GM23338 (cell line): ENCODE data around the gene SIDT1. TPM values are rescaled to one million over a fixed set of nuclear protein-coding genes. Genes with fewer than 3 reads are reported as not detected.

Experiments used
- ATAC-seq: fragments of 200-7000 bp; cut with Tn5 transposase; 3 replicates; pipeline ENCODE4 v1.9.1; 2020
- DNase-seq: peaks from one replicate; pipeline ENCODE4 v3.0.0-alpha.2; 2015; ENCODE audit warnings: low spot score
- H2AFZ ChIP-seq: fragments of 200-600 bp; sonication (generic); 2 replicates; pipeline ENCODE4 v1.8.0; 2016; ENCODE audit warnings: antibody characterized with exemption, mild to moderate bottlenecking, moderate library complexity
- H3F3A ChIP-seq: fragments of 200-600 bp; sonication (generic); replicated peaks from 2 replicates; pipeline ENCODE4 v1.8.0; 2017; ENCODE audit warnings: antibody characterized with exemption, mixed run types, low read depth
- H3K27ac ChIP-seq: fragments of 200-600 bp; sonication (generic); 2 replicates; pipeline ENCODE4 v1.6.1; 2016; ENCODE audit warnings: low read depth
- H3K27me3 ChIP-seq: fragments of 200-600 bp; sonication (generic); 2 replicates; pipeline ENCODE4 v1.8.0; 2016; ENCODE audit warnings: mild to moderate bottlenecking, mixed run types, moderate library complexity; ENCODE audit not compliant: insufficient read depth
- H3K36me3 ChIP-seq: fragments of 200-600 bp; sonication (generic); 2 replicates; pipeline ENCODE4 v1.8.0; 2016; ENCODE audit warnings: mild to moderate bottlenecking; ENCODE audit not compliant: insufficient read depth
- H3K4me1 ChIP-seq: fragments of 200-600 bp; sonication (generic); 2 replicates; pipeline ENCODE4 v1.8.0; 2016; ENCODE audit warnings: mild to moderate bottlenecking, moderate library complexity; ENCODE audit not compliant: insufficient read depth
- H3K4me2 ChIP-seq: fragments of 200-600 bp; sonication (generic); 2 replicates; pipeline ENCODE4 v1.7.1; 2017; ENCODE audit warnings: mixed run types
- H3K4me3 ChIP-seq: fragments of 200-600 bp; sonication (generic); 2 replicates; pipeline ENCODE4 v1.6.1; 2016; ENCODE audit warnings: mixed run types
- H3K79me2 ChIP-seq: fragments of 200-600 bp; sonication (generic); replicated peaks from 2 replicates; pipeline ENCODE4 v1.8.0; 2017; ENCODE audit warnings: mild to moderate bottlenecking; ENCODE audit not compliant: insufficient read depth
- H3K9me2 ChIP-seq: fragments of 200-600 bp; sonication (generic); 2 replicates; pipeline ENCODE4 v1.8.0; 2017; ENCODE audit not compliant: insufficient read depth
- H4K20me1 ChIP-seq: fragments of 200-600 bp; sonication (generic); replicated peaks from 2 replicates; pipeline ENCODE4 v1.8.0; 2017; ENCODE audit warnings: mild to moderate bottlenecking; ENCODE audit not compliant: insufficient read depth
- H3K27ac Mint-ChIP-seq: 2 replicates; pipeline ENCODE4 v1.8.0; 2020; ENCODE audit warnings: inconsistent platforms, mild to moderate bottlenecking, moderate library complexity, mixed read lengths
- H3K27me3 Mint-ChIP-seq: 3 replicates; pipeline ENCODE4 v1.8.0; 2022; ENCODE audit warnings: low read depth, mild to moderate bottlenecking, moderate library complexity, mixed read lengths, inconsistent platforms; ENCODE audit not compliant: insufficient read depth, poor library complexity
- H3K36me3 Mint-ChIP-seq: 3 replicates; pipeline ENCODE4 v1.8.0; 2021; ENCODE audit warnings: low read depth, mild to moderate bottlenecking, inconsistent platforms, moderate library complexity, mixed read lengths
- H3K4me1 Mint-ChIP-seq: 3 replicates; pipeline ENCODE4 v1.8.0; 2020; ENCODE audit warnings: mild to moderate bottlenecking, inconsistent platforms, mixed read lengths
- H3K4me3 Mint-ChIP-seq: 3 replicates; pipeline ENCODE4 v1.8.0; 2021; ENCODE audit warnings: moderate library complexity, mild to moderate bottlenecking, inconsistent platforms, mixed read lengths
- H3K9me3 Mint-ChIP-seq: 3 replicates; pipeline ENCODE4 v1.8.0; 2020; ENCODE audit warnings: moderate library complexity, mild to moderate bottlenecking, inconsistent platforms, mixed read lengths
- CTCF ChIP-seq, 2 experiments: fragments of 200-600 bp in 1 of 2; sonication (generic) in 1 of 2; conservative IDR thresholded peaks; 2 replicates each; pipeline versions ENCODE4 v1.5.1 to v1.6.1; 2016 to 2017; ENCODE audit warnings: antibody characterized with exemption in 2 of 2, low read depth in 2 of 2, mild to moderate bottlenecking in 2 of 2, moderate library complexity in 1 of 2
- ETS1 ChIP-seq: IDR thresholded peaks from 2 replicates; pipeline ENCODE4 v1.6.1; 2016; ENCODE audit warnings: antibody characterized with exemption
- EZH2 ChIP-seq: fragments of 200-600 bp; sonication (generic); IDR thresholded peaks from one replicate; pipeline ENCODE4 v1.8.0; 2017; ENCODE audit warnings: antibody characterized with exemption, mild to moderate bottlenecking, low read depth; ENCODE audit not compliant: unreplicated experiment
- NANOG ChIP-seq: IDR thresholded peaks from 2 replicates; pipeline ENCODE4 v1.6.1; 2016; ENCODE audit warnings: antibody characterized with exemption, borderline replicate concordance
- POLR2AphosphoS5 ChIP-seq: IDR thresholded peaks from 2 replicates; pipeline ENCODE4 v1.6.1; 2016; ENCODE audit warnings: antibody characterized with exemption, low read depth
- STAT1 ChIP-seq: IDR thresholded peaks from one replicate; pipeline ENCODE4 v1.6.1; 2016; ENCODE audit warnings: antibody characterized with exemption; ENCODE audit not compliant: unreplicated experiment
- ZNF114 ChIP-seq: fragments of 250-450 bp; sonication (Bioruptor Pico); IDR thresholded peaks from 2 replicates; pipeline ENCODE4 v1.5.0; 2020; ENCODE audit warnings: mild to moderate bottlenecking, moderate library complexity
- ZNF331 ChIP-seq: fragments of 250-450 bp; sonication (Bioruptor Pico); IDR thresholded peaks from 2 replicates; pipeline ENCODE4 v1.5.0; 2020; ENCODE audit warnings: low read depth, mild to moderate bottlenecking, moderate library complexity
- polyA plus RNA-seq: library from polyadenylated mRNA; unstranded; fragments of >200 nt; fragmentation: Nextera tagmentation; extraction: Ambion mirVana; gene quantifications from 2 replicates; pipeline ENCODE4 v1.2.1, GENCODE V29; 2016
- total RNA-seq: library from RNA; depleted of rRNA; stranded (reverse); fragments of >200 nt; shearing (Covaris generic); gene quantifications from 2 replicates; pipeline ENCODE4 v1.2.3, GENCODE V29; 2014
- TF ChIP-seq, protein P1 (sequence below): IDR thresholded peaks from one replicate; pipeline ENCODE4 v1.6.1; 2018; ENCODE audit warnings: antibody characterized with exemption; ENCODE audit not compliant: unreplicated experiment
- TF ChIP-seq, protein P2 (sequence below): fragments of 250-450 bp; sonication (Bioruptor Pico); IDR thresholded peaks from 2 replicates; pipeline ENCODE4 v1.5.0; 2020; ENCODE audit warnings: mild to moderate bottlenecking, moderate library complexity

SIDT1 gene
- total and polyA plus RNA-seq, 2 experiments from 2014 or later, result 0.10 TPM; not detected in 1

DNA sequence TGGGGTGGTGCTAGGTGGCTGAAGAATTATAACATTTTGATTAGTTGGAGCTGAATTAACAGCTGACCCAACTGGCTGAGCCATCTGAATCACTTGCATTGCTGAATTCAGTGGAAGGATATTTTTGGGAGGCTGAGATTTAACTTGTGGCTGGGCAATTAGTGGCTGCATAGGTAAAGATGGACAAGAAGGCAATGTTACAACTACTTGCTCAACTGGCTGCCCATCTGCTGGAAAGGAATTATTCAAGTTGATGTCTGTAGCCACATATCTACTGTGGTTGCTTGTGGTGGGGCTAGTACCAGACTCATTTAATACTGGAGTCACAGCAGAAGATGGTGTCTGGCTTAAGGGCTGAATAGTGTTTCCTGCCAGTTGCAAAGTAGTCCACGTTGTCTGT lies 127.6 kb downstream of the SIDT1 start:
- TF ChIP-seq ZNF114 (CRISPR knock-in tag), result no peak
- no peak overlapping the region for H2AFZ ChIP-seq
- H3K9me2 ChIP-seq, result no peaks in the 10 kb centered on the region
- no peaks in the 10 kb centered on the region for H3K79me2 ChIP-seq
- H3K36me3 Mint-ChIP-seq, result peaks cover 20% of the 10 kb centered on the region
- no peak overlapping the region for H3K27ac ChIP-seq
- no peaks in the 10 kb centered on the region for H3F3A ChIP-seq
- H3K4me3 Mint-ChIP-seq, result no peak overlapping the region
- no peaks in the 10 kb centered on the region for H3K4me1 ChIP-seq
- H3K9me3 Mint-ChIP-seq, result no peaks in the 10 kb centered on the region
- DNase-seq (no peak), ATAC-seq (no peak)
- H3K36me3 ChIP-seq, result no peaks in the 10 kb centered on the region; the same call in 1 of the 2 replicates
- peaks cover 1% of the 10 kb centered on the region for H3K27me3 Mint-ChIP-seq
- H3K4me2 ChIP-seq, result no peak overlapping the region
- no peaks in the 10 kb centered on the region for H3K27me3 ChIP-seq
- no peak overlapping the region for H3K27ac Mint-ChIP-seq
- no peaks in the 10 kb centered on the region for H4K20me1 ChIP-seq
- no peak overlapping the region for H3K4me3 ChIP-seq
- peaks cover 8% of the 10 kb centered on the region for H3K4me1 Mint-ChIP-seq

DNA sequence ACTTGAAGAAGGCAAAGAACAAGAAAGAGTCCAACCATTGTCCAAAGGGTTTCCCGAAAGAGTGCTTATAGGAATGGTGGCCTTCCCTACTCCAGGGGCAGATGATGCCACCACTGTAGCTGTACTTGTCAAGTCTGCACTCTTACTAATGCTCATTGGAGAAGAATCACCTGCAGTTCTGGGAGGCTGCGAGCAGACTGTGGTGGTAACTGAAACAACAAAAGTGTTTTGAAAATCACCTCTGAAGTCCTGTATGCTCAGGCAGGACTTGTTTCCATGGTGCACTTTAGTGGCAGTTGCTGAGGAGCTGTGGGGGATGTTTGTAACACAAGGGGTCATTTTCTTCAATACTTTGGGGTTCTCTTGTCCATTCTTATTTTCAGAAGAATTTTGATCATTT lies 128.1 kb downstream of the SIDT1 start:
- no peak for ATAC-seq
- Mint-ChIP-seq H3K4me3 (no peak overlapping the region), H3K36me3 (peaks cover 20% of the 10 kb centered on the region), H3K9me3 (no peaks in the 10 kb centered on the region), H3K27ac (no peak overlapping the region), H3K4me1 (peaks cover 8% of the 10 kb centered on the region), H3K27me3 (peaks cover 1% of the 10 kb centered on the region)
- Histone ChIP-seq H4K20me1 (no peaks in the 10 kb centered on the region), H3K27me3 (no peaks in the 10 kb centered on the region), H3K4me1 (no peaks in the 10 kb centered on the region), H3F3A (no peaks in the 10 kb centered on the region), H3K4me3 (no peak overlapping the region), H3K4me2 (no peak overlapping the region), H3K9me2 (no peaks in the 10 kb centered on the region), H3K36me3 (no peaks in the 10 kb centered on the region; the same call in 1 of the 2 replicates), H3K79me2 (no peaks in the 10 kb centered on the region), H3K27ac (no peak overlapping the region), H2AFZ (no peak overlapping the region)
- no peak for DNase-seq
- TF ChIP-seq POLR2AphosphoS5 (no peak), EZH2 (no peak), STAT1 (no peak), NANOG (no peak), ZNF331 (no peak), ETS1 (no peak), ZNF114 (CRISPR knock-in tag) (no peak), CTCF (conservative IDR thresholded peaks at IDR 0.05; ENCODE audit: low read depth in 2 of 2) (no peak)
- TF ChIP-seq, protein P1, sequence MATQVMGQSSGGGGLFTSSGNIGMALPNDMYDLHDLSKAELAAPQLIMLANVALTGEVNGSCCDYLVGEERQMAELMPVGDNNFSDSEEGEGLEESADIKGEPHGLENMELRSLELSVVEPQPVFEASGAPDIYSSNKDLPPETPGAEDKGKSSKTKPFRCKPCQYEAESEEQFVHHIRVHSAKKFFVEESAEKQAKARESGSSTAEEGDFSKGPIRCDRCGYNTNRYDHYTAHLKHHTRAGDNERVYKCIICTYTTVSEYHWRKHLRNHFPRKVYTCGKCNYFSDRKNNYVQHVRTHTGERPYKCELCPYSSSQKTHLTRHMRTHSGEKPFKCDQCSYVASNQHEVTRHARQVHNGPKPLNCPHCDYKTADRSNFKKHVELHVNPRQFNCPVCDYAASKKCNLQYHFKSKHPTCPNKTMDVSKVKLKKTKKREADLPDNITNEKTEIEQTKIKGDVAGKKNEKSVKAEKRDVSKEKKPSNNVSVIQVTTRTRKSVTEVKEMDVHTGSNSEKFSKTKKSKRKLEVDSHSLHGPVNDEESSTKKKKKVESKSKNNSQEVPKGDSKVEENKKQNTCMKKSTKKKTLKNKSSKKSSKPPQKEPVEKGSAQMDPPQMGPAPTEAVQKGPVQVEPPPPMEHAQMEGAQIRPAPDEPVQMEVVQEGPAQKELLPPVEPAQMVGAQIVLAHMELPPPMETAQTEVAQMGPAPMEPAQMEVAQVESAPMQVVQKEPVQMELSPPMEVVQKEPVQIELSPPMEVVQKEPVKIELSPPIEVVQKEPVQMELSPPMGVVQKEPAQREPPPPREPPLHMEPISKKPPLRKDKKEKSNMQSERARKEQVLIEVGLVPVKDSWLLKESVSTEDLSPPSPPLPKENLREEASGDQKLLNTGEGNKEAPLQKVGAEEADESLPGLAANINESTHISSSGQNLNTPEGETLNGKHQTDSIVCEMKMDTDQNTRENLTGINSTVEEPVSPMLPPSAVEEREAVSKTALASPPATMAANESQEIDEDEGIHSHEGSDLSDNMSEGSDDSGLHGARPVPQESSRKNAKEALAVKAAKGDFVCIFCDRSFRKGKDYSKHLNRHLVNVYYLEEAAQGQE, result no peak
- TF ChIP-seq, protein P2, sequence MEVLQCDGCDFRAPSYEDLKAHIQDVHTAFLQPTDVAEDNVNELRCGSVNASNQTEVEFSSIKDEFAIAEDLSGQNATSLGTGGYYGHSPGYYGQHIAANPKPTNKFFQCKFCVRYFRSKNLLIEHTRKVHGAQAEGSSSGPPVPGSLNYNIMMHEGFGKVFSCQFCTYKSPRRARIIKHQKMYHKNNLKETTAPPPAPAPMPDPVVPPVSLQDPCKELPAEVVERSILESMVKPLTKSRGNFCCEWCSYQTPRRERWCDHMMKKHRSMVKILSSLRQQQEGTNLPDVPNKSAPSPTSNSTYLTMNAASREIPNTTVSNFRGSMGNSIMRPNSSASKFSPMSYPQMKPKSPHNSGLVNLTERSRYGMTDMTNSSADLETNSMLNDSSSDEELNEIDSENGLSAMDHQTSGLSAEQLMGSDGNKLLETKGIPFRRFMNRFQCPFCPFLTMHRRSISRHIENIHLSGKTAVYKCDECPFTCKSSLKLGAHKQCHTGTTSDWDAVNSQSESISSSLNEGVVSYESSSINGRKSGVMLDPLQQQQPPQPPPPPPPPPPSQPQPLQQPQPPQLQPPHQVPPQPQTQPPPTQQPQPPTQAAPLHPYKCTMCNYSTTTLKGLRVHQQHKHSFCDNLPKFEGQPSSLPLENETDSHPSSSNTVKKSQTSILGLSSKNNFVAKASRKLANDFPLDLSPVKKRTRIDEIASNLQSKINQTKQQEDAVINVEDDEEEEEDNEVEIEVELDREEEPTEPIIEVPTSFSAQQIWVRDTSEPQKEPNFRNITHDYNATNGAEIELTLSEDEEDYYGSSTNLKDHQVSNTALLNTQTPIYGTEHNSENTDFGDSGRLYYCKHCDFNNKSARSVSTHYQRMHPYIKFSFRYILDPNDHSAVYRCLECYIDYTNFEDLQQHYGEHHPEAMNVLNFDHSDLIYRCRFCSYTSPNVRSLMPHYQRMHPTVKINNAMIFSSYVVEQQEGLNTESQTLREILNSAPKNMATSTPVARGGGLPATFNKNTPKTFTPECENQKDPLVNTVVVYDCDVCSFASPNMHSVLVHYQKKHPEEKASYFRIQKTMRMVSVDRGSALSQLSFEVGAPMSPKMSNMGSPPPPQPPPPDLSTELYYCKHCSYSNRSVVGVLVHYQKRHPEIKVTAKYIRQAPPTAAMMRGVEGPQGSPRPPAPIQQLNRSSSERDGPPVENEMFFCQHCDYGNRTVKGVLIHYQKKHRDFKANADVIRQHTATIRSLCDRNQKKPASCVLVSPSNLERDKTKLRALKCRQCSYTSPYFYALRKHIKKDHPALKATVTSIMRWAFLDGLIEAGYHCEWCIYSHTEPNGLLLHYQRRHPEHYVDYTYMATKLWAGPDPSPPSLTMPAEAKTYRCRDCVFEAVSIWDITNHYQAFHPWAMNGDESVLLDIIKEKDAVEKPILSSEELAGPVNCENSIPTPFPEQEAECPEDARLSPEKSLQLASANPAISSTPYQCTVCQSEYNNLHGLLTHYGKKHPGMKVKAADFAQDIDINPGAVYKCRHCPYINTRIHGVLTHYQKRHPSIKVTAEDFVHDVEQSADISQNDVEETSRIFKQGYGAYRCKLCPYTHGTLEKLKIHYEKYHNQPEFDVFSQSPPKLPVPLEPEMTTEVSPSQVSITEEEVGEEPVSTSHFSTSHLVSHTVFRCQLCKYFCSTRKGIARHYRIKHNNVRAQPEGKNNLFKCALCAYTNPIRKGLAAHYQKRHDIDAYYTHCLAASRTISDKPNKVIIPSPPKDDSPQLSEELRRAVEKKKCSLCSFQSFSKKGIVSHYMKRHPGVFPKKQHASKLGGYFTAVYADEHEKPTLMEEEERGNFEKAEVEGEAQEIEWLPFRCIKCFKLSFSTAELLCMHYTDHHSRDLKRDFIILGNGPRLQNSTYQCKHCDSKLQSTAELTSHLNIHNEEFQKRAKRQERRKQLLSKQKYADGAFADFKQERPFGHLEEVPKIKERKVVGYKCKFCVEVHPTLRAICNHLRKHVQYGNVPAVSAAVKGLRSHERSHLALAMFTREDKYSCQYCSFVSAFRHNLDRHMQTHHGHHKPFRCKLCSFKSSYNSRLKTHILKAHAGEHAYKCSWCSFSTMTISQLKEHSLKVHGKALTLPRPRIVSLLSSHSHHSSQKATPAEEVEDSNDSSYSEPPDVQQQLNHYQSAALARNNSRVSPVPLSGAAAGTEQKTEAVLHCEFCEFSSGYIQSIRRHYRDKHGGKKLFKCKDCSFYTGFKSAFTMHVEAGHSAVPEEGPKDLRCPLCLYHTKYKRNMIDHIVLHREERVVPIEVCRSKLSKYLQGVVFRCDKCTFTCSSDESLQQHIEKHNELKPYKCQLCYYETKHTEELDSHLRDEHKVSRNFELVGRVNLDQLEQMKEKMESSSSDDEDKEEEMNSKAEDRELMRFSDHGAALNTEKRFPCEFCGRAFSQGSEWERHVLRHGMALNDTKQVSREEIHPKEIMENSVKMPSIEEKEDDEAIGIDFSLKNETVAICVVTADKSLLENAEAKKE, result no peak
